GM18526 (cell line): Measurements from ENCODE around the gene RABL3.

Experiments
- POLR2A ChIP-seq: IDR thresholded peaks from 3 replicates; pipeline ENCODE4 v1.6.1; 2011; ENCODE audit not compliant: insufficient read length; ENCODE audit errors: extremely low read depth

RABL3 gene

GRCh38 chr3:120693439-120694171 lies 48.7 kb downstream of the RABL3 start:
- no peak for TF ChIP-seq POLR2A

GRCh38 chr3:120689395-120689794 lies 52.9 kb downstream of the RABL3 start:
- TF ChIP-seq POLR2A = no peak

- no peak for TF ChIP-seq POLR2A
Observed at GRCh38 chr3:120688121-120688520, 54.2 kb downstream of the RABL3 start.

GRCh38 chr3:120685411-120685810 lies 56.9 kb downstream of the RABL3 start:
- TF ChIP-seq POLR2A = no peak

GRCh38 chr3:120684896-120685295 lies 57.4 kb downstream of the RABL3 start:
- TF ChIP-seq POLR2A = no peak

- no peak for TF ChIP-seq POLR2A
Observed at GRCh38 chr3:120683671-120684301, 58.5 kb downstream of the RABL3 start.

- TF ChIP-seq POLR2A = no peak
Observed at GRCh38 chr3:120683213-120683612, 59.1 kb downstream of the RABL3 start.

GRCh38 chr3:120682095-120682681 lies 60.1 kb downstream of the RABL3 start, which contains the start of gene HGD:
Gene HGD, minus strand, starts transcription at chr3:120682239. Its CDS starts 128 bp downstream, at chr3:120682111.
- no peak for TF ChIP-seq POLR2A

- no peak for TF ChIP-seq POLR2A
Observed at GRCh38 chr3:120681506-120682038, 60.7 kb downstream of the RABL3 start.

- no peak for TF ChIP-seq POLR2A
Observed at GRCh38 chr3:120681018-120681417, 61.3 kb downstream of the RABL3 start.

- TF ChIP-seq POLR2A = no peak
Observed at GRCh38 chr3:120680193-120680894, 62.0 kb downstream of the RABL3 start.

GRCh38 chr3:120678984-120679383 lies 63.3 kb downstream of the RABL3 start:
- no peak for TF ChIP-seq POLR2A

GRCh38 chr3:120678331-120678947 lies 63.9 kb downstream of the RABL3 start:
- no peak for TF ChIP-seq POLR2A

- no peak for TF ChIP-seq POLR2A
Observed at GRCh38 chr3:120673116-120673515, 69.2 kb downstream of the RABL3 start.

- no peak for TF ChIP-seq POLR2A
Observed at GRCh38 chr3:120670576-120670975, 71.7 kb downstream of the RABL3 start.
